SK-N-DZ (cell line): ENCODE data around the gene RIPPLY2.
"Not testable (repeated sequence)": the region's sequence is repeated elsewhere in the genome, so short reads cannot be mapped to it uniquely, and the experiment has no call there.

Source experiments
- DNase-seq: peaks from one replicate; pipeline ENCODE4 v3.0.0-alpha.2; 2015; ENCODE audit warnings: low spot score

The RIPPLY2 gene

DNA sequence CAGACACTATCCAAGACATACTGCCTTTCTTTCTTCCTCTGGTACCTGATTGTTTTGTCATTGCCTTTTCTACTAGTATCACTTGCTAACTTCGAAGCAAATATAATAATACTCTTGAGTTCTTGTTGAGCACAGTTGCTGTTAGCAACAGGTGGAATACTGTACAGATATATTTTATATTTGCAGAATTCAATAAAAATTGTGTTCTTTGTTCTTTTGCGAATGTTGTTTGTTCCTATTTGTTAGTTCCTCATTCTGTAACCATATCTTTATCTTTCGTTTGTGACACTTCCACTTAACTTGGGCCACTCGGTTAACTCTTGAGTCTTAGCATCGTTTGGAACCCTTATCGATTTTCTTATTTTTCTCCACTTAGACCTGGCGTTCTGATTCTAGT, 7.2 kb downstream of the RIPPLY2 start:
- DNase-seq, result no peak

DNA sequence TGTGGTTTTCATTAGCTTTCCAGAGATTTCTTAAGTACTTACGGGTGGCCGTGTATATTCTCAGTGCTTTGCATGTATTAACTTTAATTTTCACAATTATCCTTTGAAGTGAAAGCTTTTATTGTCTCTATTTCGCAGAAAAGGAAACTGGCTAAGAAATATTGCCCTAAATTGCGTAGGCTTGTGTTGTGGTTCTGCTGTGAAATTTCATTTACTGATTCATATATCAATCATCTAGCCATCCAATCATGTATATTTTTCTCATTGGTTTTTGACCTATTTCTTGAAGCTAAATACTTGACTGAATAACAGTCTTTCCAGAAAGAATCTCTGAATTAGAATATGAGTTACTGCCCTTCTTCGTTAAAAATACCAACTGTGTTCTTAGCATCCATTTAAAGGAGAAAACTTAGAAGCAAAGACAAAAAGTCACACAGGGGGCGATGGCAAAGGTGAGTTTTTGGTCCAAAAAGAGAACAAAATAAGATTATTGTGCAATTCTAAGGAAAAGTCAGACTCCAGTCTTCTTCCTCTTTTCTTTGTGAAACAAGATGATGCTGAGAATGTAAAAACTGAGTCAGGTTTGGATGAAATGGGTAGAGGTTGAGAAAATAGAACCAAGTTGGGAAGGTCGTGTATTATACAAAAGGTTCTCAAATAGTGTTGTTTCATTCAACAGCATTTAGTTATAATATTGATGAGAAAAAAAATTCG, 7.8 kb downstream of the RIPPLY2 start:
- no peak for DNase-seq

DNA sequence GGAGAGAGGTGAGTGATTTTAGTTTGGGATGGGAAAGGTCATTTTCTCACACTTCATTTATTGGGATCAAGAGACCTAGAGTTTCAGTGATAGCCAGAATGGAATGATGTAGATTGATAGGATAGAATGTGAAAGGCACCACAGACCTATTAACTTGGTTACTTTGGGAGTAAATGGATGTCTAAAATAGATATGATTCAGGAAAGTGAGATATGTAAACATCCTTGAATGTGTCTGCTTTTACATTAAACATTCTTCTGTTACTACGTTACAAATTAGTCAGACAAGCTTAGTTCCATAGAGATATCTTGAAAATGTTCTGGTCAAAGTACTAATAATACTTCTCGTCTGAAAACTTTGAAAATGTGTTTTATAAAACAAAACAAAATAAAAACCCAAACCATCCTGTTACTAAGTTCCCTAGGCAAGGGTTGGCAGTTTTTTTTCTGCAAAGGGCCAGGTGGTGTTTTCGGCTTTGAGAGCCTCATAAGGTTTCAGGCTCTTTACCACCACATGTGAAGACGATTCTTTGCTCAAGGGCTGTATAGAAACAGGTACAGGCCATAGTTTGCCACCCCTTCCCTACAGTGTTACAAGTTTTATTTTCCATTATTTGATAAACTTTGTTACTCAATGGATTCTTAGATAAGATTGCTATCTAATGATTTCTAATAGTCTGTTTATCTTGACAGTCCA, 9.8 kb downstream of the RIPPLY2 start:
- no peak for DNase-seq

DNA sequence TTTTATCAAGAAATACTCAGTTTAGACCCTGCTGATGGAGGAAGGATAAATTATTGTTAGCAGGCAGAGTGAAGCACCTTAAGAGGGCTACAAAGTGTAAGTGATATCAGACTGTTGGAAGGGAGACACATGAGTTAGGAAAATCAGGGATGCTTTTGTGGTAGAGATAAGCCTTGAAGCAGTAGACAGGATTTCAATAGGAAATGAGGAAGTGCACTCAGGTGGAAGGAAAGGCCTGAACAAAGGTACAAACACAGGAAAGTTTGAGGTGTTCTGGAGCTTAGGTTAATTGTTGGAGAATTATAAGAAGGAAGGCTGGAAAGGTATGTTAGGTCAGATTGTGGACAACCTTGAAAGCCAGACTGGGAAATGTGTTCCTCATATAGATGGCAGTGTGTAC, 13.9 kb downstream of the RIPPLY2 start:
- DNase-seq, result no peak

DNA sequence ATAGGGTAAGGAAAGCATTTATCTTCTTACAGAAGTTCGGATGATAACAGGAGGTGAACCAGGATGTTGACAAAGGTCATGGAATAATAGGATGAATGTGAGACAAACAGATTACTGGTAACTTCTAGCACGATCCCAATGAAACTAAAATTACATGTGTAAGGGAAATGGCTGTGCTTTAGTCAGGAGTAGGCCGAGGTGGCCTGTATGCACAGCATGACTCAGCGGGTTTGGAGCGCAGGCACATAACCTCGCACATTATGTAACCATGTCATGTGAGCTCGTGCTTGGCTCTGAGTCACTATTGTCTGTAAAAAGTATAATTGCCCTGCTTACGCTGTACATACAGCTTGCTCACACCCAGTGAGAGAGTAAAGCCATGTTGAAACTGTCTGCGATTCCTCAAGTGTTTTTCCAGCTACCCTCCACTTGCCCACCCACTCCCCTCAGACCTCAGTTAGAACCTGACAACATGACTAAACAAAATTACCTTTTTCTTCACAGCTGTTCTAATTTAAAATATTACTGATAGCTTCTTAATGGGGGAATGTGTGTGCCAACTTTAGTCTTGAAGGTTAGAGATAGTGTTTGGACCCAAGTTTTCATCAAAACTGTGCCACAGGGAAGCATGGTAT, 14.5 kb downstream of the RIPPLY2 start:
- peak; percentile 19 for DNase-seq

DNA sequence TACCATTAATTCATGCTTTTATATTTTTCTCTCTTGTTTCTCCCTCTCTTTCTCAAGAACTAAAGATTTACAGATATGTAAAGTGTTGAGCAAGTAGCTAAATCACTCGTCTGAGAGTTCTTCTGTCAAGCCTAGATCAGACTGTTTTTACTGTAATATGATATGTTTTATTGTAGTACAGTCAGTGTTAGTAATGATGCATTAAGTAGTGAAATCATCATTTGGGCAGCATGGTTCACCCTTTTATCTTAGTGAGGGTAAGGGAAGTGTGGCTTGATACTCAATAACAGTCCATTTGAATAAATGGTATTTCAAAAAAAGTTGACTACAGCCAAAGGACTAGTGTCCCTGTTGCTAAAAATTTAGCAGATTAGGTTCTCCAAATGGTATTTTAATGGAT, 15.5 kb downstream of the RIPPLY2 start:
- DNase-seq, result no peak

DNA sequence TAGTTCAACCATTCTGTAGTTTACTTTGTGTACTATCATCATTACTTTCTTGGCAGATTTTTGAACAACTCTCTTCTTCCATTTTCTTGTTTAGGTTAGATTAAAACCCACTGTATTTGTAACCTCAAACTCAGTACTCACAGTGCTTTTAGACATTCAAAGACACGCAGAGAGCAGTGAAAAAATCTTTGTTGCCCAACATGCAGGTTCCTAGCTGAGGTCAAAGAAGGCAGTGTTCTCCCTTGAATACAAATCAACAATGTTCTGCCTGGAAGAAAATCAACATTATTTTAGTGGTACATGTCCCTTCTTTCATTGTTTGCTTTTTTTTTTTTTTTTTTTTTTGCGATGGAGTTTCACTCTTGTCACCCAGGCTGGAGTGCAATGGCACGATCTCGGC, 17.5 kb downstream of the RIPPLY2 start:
- no peak for DNase-seq

DNA sequence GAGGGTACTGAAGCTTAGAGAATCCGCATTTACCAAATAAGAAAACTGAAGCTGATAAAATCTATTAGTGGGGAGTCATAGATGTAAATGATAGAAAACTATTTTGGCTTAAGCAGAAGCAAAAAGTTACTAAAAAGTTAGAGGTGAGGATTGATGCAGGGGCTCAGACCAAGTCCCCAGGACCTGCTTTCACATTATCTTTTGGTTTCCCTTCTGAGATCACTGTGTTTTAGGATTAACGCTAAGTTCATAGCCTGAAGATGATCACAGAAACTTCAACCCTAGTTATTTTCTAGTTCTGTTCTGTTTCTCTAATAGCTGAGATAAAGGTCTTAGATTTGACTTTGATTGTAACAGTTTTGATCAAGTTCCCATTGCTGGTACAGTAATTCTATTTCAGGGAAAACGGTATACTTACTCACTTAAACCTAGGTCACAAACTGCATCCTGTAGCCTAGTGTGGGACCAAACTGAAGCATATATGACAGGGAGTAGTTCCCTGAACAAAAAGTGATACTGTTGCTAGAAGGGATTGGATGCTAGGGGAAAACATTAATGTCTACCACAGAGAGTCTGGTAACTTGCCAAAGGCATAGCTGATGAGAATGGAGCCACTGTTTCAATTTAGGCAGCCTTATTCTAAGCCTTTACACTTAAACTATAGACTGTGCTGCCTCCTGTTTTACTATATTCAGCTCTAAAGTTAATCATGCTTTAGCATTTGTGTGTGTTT, 19.4 kb downstream of the RIPPLY2 start:
- DNase-seq, result no peak

DNA sequence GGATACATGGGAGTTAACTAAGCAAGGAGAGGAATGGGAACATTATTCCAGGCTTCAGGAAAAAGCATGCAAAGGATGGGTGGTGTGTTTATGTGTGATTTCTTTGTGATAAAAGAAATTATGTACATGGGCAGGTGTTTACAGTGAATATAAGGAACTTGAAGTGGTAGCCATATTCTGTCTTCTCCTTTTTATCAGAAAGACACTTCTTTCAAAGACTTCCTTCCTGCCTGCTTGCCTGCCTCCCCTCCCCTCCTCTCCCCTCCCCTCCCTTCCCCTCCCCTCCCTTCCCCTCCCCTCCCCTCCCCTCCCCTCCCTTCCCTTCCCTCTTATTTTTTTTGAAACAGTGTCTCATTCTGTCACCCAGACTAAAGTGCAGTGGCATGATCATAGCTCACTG, 20.7 kb downstream of the RIPPLY2 start:
- no peak for DNase-seq

DNA sequence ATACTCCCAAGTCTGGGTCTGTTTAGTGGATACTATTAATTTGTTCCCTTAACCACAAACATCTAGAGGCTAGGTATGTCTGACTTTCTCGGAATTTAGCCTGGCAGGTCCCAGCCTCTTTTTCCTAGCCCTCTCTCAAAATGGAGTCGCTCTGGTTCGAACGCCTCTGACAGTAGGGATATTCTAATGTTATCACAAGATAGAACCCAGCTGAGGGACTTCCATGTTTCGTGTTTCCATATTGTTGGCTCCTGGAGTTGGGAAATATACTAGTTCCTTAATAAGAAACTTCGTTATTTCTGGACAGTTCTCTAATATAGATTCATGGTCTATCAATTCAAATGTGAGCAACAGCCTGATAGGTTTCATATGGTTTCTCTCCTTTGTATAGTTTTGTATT, 22.7 kb downstream of the RIPPLY2 start:
- no peak for DNase-seq

DNA sequence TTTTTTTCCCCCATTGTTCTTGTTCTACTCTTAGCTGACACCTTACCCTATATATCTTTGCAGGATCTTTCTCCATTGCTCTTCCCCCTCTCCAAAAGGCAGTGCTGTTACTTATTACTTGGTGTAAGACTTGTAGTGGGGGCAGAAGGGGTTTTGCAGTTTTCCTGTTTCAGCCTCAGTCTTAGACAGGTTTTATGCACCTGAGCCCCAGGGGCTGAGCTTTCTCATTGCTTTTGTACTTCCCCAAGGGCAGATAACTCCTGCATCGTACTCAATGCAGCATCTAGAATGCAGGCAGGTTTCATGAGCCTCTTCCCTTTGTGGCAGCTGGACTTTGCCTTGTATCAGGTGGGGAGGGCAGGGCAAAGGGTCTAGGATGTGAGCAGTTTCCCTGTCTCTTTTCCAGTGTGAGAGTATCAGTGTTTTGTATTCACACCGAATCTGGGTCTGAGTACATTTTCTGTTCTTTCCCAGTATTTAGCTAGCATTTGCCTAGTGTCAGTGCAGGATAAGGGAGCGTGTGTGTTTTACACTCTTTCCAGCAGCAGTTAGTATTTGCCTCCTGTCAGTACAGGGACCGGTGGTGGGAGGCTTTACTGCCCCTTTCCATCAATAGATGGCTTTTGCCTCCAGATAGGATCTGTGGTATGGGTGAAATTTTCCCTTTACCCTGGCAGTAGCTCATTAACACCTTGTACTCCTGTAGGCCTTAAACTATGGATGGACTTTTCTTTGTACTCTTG, 25.9 kb downstream of the RIPPLY2 start:
- no peak for DNase-seq

DNA sequence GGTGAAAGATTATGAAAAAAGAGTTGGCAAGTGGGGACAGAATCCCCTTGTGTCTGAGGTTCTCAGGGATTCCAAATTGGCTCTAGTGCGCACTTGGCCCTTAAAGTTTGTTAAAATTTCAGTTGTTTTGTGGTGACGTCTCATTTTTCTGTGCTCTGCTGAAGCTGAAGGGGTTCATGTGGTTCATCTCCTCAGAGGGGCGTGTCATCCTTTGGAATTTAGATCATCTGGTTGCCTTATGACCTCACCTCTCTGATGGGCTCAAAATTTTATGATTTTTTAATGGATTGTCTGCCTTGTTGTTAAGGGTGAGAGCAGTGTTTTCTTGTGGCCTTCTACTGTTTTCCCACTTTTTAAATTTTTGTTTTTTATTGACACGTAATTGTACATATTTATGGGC, 26.6 kb downstream of the RIPPLY2 start:
- no peak for DNase-seq

DNA sequence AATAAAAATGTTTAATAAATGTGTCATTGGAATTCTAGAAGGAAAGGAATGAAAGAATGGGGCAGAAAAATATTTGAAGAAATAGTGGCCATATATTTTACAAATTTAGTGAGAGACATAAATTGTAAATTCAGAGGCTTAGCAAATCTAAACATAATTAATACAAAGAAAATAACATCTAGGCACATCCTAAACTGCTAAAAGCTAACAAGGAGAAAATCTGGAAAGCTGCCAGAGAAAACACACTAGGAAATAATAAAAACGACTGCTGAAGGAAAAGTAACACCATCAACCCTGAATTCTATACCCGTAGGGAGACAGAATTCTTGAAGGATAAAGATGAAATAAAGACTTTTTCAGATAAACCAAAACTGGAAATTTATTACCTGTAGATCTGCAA, 30.1 kb downstream of the RIPPLY2 start:
- no peak for DNase-seq

DNA sequence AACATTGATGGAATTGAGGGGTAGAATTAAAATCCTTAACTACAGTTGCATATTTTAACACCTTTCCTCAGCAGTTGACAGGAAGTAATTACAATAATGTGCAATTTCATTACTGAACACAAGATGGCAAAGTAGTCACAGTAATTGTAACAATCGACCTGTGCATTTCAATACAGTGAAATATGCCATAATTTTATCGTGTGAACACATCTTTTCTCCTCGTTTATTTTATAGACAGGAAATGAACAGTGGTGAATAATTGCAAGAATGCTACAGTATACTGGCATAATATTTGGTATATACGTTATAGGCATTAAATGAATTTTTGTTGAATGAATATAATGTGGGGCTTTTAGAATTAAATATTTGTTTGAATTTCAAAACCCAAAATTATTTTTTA, 31.4 kb downstream of the RIPPLY2 start:
- DNase-seq, result peak; percentile 46

DNA sequence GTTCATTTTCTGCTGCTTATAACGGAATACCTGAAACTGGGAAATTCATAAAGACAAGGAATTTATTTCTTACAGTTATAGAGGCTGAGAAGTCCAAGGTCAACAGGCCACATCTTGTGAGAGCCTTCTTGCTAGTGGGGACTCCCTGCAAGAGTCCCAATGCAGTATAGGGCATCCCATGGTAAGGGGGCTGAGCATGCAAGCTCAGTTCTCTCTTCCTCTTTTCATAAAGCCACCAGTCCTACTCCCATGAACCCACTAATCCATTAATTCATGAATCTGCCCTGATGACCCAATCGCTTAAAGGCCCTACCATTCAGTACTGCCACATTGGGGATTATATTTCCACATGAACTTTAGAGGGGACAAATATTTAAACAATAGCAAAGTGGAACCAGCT, 32.8 kb downstream of the RIPPLY2 start:
- no peak for DNase-seq

DNA sequence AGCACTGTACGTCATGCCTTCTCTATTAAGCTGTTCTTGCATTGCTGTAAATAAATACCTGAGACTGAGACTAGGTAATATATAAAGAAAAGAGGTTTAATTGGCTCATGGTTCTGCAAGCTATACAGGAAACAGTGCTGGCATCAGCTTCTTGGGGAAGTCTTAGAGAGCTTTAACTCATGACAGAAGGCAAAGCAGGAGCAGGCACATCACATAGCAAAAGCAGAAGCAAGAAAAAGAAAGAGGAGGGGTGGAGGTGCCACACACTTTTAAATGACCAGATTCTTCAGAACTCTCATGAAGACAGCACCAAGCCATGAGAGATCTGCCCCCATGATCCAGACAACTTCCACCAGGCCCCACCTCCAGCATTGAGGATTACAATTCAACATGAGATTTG, 36.5 kb downstream of the RIPPLY2 start:
- DNase-seq, result no peak

DNA sequence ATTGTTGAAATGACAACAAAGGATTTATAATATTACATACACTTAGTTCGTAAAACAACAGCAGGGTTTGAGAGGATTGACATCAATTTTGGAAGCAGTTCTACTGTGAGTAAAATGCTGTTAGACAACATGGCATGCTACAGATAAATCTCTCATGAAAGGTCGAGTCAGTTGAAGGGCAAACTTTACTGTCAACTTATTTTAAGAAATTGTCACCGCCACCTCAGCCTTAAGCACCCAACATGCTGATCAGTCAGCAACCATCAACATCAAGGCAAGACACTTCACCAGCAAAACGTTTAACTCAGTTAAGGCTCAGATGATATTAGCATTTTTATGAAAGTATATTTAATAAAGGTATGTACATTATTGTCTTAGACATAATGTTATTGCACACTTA, 37.4 kb downstream of the RIPPLY2 start:
- no peak for DNase-seq

DNA sequence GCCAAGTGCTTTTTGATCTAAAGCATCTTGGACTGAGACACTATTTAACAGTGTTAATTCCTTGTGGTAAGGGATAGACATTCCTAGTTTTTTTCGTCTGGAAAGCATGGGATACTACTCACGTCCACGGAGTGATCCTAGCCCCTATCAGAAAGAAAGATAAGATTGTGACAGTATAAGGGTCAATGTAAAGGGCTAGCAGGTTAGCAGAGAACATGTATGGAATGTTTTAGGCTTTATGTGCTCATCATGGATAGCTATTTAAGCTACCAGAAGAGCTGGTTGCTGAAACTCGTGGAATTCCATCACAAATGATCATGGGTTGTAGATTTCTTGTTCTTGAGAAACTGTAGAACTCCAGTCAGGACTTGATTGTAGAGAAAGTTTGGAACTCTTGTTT, 38.4 kb downstream of the RIPPLY2 start:
- no peak for DNase-seq

DNA sequence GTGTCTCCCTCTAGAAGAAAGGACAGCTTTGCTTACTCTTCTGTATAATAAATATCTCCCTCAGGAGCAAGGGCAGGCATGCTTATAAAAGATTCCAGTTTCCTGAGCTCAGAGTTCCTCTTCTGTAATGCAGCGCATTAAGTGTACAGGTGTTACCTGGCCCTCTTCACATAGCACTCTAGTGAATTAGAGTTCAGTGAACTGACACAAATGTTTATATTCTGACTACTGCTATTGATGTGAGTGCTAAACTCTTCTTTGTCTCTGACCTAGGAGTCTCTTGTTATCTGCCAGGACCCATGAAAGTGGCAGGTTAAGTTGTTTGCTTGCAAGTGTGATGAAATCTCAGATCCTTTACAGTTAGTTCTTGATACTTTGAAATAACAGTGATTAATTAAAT, 39.9 kb downstream of the RIPPLY2 start:
- no peak for DNase-seq

DNA sequence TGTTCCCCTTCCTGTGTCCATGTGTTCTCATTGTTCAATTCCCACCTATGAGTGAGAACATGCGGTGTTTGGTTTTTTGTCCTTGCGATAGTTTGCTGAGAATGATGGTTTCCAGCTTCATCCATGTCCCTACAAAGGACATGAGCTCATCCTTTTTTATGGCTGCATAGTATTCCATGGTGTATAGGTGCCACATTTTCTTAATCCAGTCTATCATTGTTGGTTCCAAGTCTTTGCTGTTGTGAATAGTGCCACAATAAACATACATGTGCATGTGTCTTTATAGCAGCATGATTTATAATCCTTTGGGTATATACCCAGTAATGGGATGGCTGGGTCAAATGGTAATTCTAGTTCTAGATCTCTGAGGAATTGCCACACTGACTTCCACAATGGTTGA, 43.9 kb downstream of the RIPPLY2 start:
- not testable (repeated sequence) for DNase-seq

DNA sequence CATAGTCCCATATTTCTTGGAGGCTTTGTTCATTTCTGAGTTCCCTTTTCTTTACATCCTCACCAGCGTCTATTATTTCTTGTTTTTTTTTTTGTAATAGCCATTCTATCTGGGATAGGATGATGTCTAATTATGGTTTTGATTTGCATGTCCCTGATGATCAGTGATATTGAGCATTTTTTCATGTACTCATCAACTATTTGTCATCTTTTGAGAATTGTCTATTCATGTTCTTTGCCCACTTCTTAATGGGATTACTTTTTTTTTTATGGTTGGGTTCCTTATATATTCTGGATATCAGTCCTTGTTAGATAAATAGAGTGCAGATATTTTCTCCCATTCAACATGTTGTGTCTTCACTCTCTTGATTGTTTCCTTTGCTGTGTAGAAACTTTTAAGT, 48.5 kb downstream of the RIPPLY2 start:
- no peak for DNase-seq

DNA sequence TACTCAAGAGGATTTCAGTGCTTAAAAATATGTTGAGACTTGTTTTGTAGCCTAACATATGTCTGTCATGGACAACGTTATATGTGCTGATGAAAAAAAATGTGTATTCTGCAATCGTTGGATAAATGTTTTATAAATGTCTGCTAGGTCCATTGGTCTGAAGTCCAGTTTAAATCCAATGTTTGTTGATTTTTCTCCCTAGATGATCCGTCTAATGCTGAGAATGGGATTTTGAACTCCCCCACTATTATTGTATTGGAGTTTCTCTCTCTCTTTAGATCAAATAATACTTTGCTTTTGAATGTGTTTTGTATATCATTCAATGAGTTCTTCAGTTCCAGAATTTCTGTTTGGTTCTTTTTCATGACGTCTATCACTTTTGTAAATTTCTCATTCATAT, 51.2 kb downstream of the RIPPLY2 start:
- no peak for DNase-seq
